ENCODE measurements around the gene RAB21.
"Not testable (repeated sequence)": the region's sequence is repeated elsewhere in the genome, so short reads cannot be mapped to it uniquely, and the experiment has no call there.

Gene RAB21

GRCh38 chr12:71749666-71750065 is 5.0 kb upstream of the RAB21 start:
- DNase-seq (ENCODE audit: low read depth in 1 of 2, low spot score in 1 of 2), result no peak

GRCh38 chr12:71752891-71753290 is 1.8 kb upstream of the RAB21 start:
- DNase-seq (ENCODE audit: low read depth in 1 of 2, low spot score in 1 of 2), result no peak

- DNase-seq (ENCODE audit: low read depth in 1 of 2, low spot score in 1 of 2), result peak; percentile 45 to 47
Observed at GRCh38 chr12:71755146-71755892, 656 bp downstream of the RAB21 start.

- DNase-seq (ENCODE audit: low read depth in 1 of 2, low spot score in 1 of 2), result no peak
Observed at GRCh38 chr12:71756054-71756690, 1.5 kb downstream of the RAB21 start.

GRCh38 chr12:71759941-71760340 is 5.3 kb downstream of the RAB21 start:
- no peak for DNase-seq (ENCODE audit: low read depth in 1 of 2, low spot score in 1 of 2)

- no peak for DNase-seq (ENCODE audit: low read depth in 1 of 2, low spot score in 1 of 2)
Observed at GRCh38 chr12:71760471-71760870, 5.8 kb downstream of the RAB21 start.

- DNase-seq (ENCODE audit: low read depth in 1 of 2, low spot score in 1 of 2), result not testable (repeated sequence)
Observed at GRCh38 chr12:71761354-71761753, 6.7 kb downstream of the RAB21 start.

- DNase-seq (ENCODE audit: low read depth in 1 of 2, low spot score in 1 of 2), result no peak
Observed at GRCh38 chr12:71763677-71764379, 9.2 kb downstream of the RAB21 start.

GRCh38 chr12:71764587-71765321 is 10.1 kb downstream of the RAB21 start:
- no peak for DNase-seq (ENCODE audit: low read depth in 1 of 2, low spot score in 1 of 2)

GRCh38 chr12:71766202-71766601 is 11.5 kb downstream of the RAB21 start:
- DNase-seq (ENCODE audit: low read depth in 1 of 2, low spot score in 1 of 2), result no peak

- DNase-seq (ENCODE audit: low read depth in 1 of 2, low spot score in 1 of 2), result no peak
Observed at GRCh38 chr12:71767183-71767582, 12.5 kb downstream of the RAB21 start.

- no peak for DNase-seq (ENCODE audit: low read depth in 1 of 2, low spot score in 1 of 2)
Observed at GRCh38 chr12:71768900-71769299, 14.2 kb downstream of the RAB21 start.

- DNase-seq (ENCODE audit: low read depth in 1 of 2, low spot score in 1 of 2), result no peak
Observed at GRCh38 chr12:71771069-71771468, 16.4 kb downstream of the RAB21 start.

- no peak for DNase-seq (ENCODE audit: low read depth in 1 of 2, low spot score in 1 of 2)
Observed at GRCh38 chr12:71772735-71773134, 18.1 kb downstream of the RAB21 start.

GRCh38 chr12:71780237-71780822 is 25.7 kb downstream of the RAB21 start:
- DNase-seq (ENCODE audit: low read depth in 1 of 2, low spot score in 1 of 2), result peak in 1 of 2 donors; percentile 20

GRCh38 chr12:71782017-71782416 is 27.4 kb downstream of the RAB21 start:
- no peak for DNase-seq (ENCODE audit: low read depth in 1 of 2, low spot score in 1 of 2)

- no peak for DNase-seq (ENCODE audit: low read depth in 1 of 2, low spot score in 1 of 2)
Observed at GRCh38 chr12:71786829-71787228, 32.2 kb downstream of the RAB21 start.

GRCh38 chr12:71787580-71787979 is 32.9 kb downstream of the RAB21 start:
- no peak for DNase-seq (ENCODE audit: low read depth in 1 of 2, low spot score in 1 of 2)

- DNase-seq (ENCODE audit: low read depth in 1 of 2, low spot score in 1 of 2), result no peak
Observed at GRCh38 chr12:71790331-71790730, 35.7 kb downstream of the RAB21 start.

GRCh38 chr12:71791473-71792150 is 36.9 kb downstream of the RAB21 start:
- no peak for DNase-seq (ENCODE audit: low read depth in 1 of 2, low spot score in 1 of 2)

GRCh38 chr12:71792599-71792998 is 37.9 kb downstream of the RAB21 start:
- DNase-seq (ENCODE audit: low read depth in 1 of 2, low spot score in 1 of 2), result no peak
